Aorta (tissue), 5 donors: ENCODE results near the gene AIRE. TPM values are rescaled to one million over a fixed set of nuclear protein-coding genes. Genes with fewer than 3 reads are reported as not detected.

Experiments
- ATAC-seq: fragments of 200-7000 bp; cut with Tn5 transposase; one replicate; pipeline ENCODE4 v1.9.1; 2022; ENCODE audit warnings: moderate library complexity; ENCODE audit not compliant: low FRiP score
- DNase-seq, 2 donors: peaks; one replicate each; pipeline ENCODE4 v3.0.0-alpha.2; 2020
- H3K27ac ChIP-seq, 2 donors: one replicate each; pipeline ENCODE4 v1.5.1; 2013; ENCODE audit warnings: low read length in 2 of 2, mild to moderate bottlenecking in 2 of 2, moderate library complexity in 2 of 2, control low read depth in 1 of 2, inconsistent platforms in 1 of 2, low read depth in 1 of 2
- H3K27me3 ChIP-seq, 2 donors: one replicate each; pipeline ENCODE4 v1.6.1; 2013; ENCODE audit warnings: control low read depth in 1 of 2, low read length in 1 of 2, mild to moderate bottlenecking in 1 of 2, moderate library complexity in 1 of 2; ENCODE audit not compliant: insufficient read depth in 2 of 2, control insufficient read depth in 1 of 2
- H3K36me3 ChIP-seq, 2 donors: one replicate each; pipeline ENCODE4 v1.6.1; 2013; ENCODE audit warnings: control low read depth in 1 of 2, low read length in 1 of 2, mild to moderate bottlenecking in 1 of 2; ENCODE audit not compliant: insufficient read depth in 2 of 2, control insufficient read depth in 1 of 2
- H3K4me1 ChIP-seq, 2 donors: one replicate each; pipeline ENCODE4 v1.6.1; 2013; ENCODE audit warnings: low read length in 2 of 2, control low read depth in 1 of 2, mild to moderate bottlenecking in 1 of 2, moderate library complexity in 1 of 2; ENCODE audit not compliant: insufficient read depth in 2 of 2, control insufficient read depth in 1 of 2
- H3K4me3 ChIP-seq, 2 donors: one replicate each; pipeline ENCODE4 v1.5.1; 2013; ENCODE audit warnings: low read length in 2 of 2, control low read depth in 1 of 2, mild to moderate bottlenecking in 1 of 2
- H3K9me3 ChIP-seq: one replicate; pipeline ENCODE4 v1.6.1; 2013; ENCODE audit warnings: mild to moderate bottlenecking, low read length; ENCODE audit not compliant: control insufficient read depth
- WGBS, 2 donors: extraction: QIAGEN DNeasy Blood & Tissue Kit; methylation state at CpG; one replicate each; pipeline ENCODE4 v1.1.7; 2013; 5-methylcytosine and 5-hydroxymethylcytosine counted together
- intact Hi-C, 2 donors: fragments of 100-400 bp; cut with DNase I; formaldehyde crosslinking; loops; one replicate each; pipeline versions ENCODE4 v1.14.2 to v1.15.0; 2022
- polyA plus RNA-seq, 2 donors: library from polyadenylated mRNA; stranded (reverse); fragments of 200-250 nt; gene quantifications; one replicate each; pipeline ENCODE4 v1.2.3, GENCODE V29; 2013
- total RNA-seq, 2 donors: library from RNA; stranded (reverse); fragmentation: NEBNext Ultra II Directional; extraction: Animal tissue kit (Norgen Biotek cat#: 25700); gene quantifications; one replicate each; pipeline ENCODE4 v1.2.1, GENCODE V29; 2021
- donor health status: healthy with polysubstance abuse.
- donor health status: Bipolar disorder and iron deficiency.
- donor health status: DM: no; HTN: no; CAD: no.
- donor health status: DM: no; HTN: no; CAD: no.
- donor health status: DM: yes; HTN: yes; CAD: no.

Gene AIRE
- total and polyA plus RNA-seq, 4 donors: 0.19 TPM; not detected in 3

DNA sequence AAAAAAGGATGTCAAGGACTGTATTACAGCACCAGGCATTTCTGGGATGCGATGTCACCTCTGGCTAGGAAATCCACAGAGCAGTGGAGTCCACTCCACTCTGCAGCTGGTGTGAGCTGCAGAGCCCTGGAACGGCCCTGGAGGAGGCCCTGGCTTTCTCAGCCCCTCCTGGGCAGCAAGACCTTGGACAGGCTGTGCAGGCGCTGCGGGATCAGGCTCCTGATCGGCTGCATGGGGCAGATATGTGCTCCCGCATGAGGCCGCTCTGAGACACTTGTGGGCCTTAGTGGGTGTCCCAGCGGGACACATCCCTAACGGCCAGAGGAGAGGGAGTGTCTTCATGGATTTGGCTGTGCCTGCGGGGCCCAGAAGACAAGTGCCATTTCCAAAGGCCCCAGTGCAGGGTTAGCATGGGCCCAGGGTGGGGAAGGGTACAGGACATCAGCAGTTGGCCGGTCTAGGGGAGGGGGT is 30.1 kb upstream of the AIRE start:
- Histone ChIP-seq H3K27me3 (no peaks in the 10 kb centered on the region), H3K4me3 (no peak overlapping the region), H3K9me3 (peaks cover 2% of the 10 kb centered on the region), H3K27ac (no peak overlapping the region), H3K36me3 (no peaks in the 10 kb centered on the region), H3K4me1 (no peaks in the 10 kb centered on the region)
- DNase-seq (peak in 1 of 2 donors; percentile 55), ATAC-seq (no peak)
- intact Hi-C loops: no loop called here
- WGBS, 2 donors: 78 to 81% methylated on average over 11 of the region's 11 CpGs

DNA sequence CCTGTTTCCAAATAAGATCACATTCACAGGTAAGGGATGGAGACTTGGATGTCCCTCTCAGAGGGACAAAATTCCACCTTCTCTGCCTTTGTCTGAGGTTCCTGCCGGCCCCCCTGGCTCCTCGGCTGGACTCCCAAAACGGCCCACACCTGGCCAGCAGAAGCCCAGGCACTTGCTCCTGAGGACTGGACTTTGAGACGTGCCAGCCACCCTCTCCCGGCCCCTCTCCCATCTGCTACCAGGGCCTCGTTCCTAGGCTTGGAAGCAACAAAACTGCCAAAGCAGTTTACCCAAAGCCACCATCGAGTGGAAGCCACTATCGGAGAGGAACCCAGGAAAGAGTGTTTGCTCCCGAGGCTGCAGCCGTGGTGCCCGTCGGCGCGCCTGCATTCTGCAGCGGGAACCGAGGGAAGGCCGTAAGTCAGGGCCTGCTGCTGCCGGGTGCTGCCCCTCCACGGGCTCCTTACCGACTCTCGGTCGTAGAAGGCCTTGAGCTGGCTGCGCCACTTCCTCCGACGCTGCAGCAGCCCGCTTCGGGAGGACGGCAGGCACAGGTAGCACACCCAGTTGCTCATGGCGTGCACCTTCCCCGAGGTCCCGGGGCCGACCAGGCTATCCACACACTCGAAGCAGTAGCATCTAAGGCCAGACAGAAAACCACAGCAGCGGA is 27.5 kb upstream of the AIRE start:
- DNase-seq: peak in 1 of 2 donors; percentile 73
- WGBS, 2 donors: 83 to 89% methylated on average over 34 of the region's 34 CpGs
- intact Hi-C loops: no loop called here

DNA sequence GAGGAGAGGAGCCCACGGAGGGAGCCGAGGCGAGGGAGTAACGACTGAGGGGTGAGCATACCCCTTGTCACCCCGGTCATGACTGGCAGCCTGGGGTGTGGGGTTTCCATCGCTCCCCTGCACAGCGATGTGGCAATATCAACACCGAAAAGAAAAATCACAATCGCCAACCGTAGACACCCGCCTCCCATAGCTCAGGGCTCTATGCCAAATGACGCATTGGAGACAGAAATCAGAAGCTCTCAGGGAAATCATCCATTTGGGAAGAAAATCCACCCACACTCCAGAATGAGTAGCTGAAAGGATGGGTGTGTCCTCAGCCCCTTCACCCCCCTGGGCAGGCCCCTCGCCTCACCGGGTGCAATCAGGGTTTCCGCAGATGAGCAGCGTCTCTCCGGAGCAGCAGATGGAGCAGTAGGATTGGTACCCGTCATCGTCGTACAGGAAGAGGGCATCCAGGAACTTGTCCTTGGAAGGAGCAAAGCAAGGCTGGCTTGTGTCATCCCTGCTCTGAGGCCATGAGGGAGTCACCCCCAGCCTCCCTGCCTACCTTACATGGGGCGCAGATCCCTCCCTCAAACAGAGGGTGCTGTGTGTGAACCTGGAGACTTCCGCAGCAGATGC is 26.5 kb upstream of the AIRE start:
- Histone ChIP-seq H3K27ac (no peak overlapping the region), H3K4me3 (no peak overlapping the region), H3K4me1 (no peaks in the 10 kb centered on the region), H3K27me3 (no peaks in the 10 kb centered on the region), H3K9me3 (peaks cover 2% of the 10 kb centered on the region), H3K36me3 (no peaks in the 10 kb centered on the region)
- WGBS, 2 donors: 84 to 85% methylated on average over 22 of the region's 22 CpGs
- intact Hi-C loops: no loop called here
- peak in 1 of 2 donors; percentile 59 for DNase-seq
- ATAC-seq: no peak

More for the DNA sequence above, 27.5 kb upstream of the AIRE start:
- ATAC-seq: no peak
- Histone ChIP-seq H3K9me3 (peaks cover 2% of the 10 kb centered on the region), H3K4me1 (no peaks in the 10 kb centered on the region), H3K27ac (no peak overlapping the region), H3K27me3 (no peaks in the 10 kb centered on the region), H3K4me3 (no peak overlapping the region), H3K36me3 (no peaks in the 10 kb centered on the region)

DNA sequence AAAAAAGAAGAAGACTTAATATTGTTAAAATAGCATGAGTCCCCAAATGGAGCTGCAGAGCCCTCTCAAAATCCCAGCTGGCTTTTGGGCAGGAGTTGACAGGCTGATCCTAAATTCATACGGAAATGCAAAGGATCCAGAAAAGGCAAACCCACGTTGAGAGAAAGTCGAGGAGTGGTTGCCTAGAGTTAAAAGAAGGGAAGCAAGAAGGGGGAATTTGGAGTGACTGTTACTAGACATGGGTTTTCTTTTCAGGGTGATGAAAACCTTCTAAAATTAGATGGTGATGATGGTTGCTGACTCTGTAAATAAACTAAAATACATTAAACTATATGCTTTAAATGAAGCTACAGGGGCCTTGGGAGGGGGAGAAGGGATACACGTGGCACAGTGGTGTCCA is 25.6 kb upstream of the AIRE start:
- Histone ChIP-seq H3K4me3 (no peak overlapping the region), H3K27me3 (no peaks in the 10 kb centered on the region), H3K9me3 (peaks cover 2% of the 10 kb centered on the region), H3K4me1 (no peaks in the 10 kb centered on the region), H3K27ac (no peak overlapping the region), H3K36me3 (no peaks in the 10 kb centered on the region)
- 34 to 49% methylated on average over 4 of the region's 4 CpGs for WGBS, 2 donors
- DNase-seq (no peak), ATAC-seq (no peak)
- intact Hi-C loops: no loop called here

DNA sequence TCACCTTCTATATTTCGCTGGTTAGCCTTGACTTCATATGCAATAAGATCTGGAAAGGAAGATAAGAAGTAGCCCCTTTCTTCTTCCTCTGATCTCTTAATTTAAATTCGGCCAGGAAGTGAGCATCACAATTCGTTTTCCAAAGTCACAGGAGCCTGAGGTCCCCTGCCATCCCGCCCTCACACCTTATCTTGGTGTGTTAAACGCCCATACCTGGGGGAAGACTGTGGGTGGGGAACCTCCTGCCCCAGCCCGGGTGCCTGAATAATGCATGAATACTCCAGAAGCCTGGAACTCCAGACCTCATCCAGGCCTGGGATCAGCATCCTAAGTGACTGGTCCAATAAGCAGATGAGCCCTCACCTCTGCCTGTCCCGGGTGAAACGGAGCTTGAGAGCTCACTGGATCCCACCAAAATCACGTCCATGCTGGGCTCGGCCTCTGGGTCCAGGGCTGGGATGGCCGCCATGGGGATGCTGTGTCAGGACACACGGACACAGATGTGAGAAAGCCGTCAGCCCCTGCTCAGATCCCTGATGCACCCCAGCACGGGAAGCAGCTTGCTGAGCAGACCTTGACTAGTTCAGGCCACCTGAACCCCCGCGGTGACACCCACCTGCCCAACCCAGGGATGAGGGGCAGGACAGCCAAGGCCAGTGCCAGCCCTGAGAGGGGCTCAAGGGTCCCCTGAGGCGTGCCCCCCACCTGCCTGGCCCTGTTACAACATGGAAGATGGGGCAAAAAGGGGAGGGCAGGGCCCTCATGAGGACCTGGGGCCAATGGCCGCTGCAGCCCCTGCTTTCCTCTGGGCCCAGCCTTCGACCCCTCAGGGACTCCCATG is 24.7 kb upstream of the AIRE start:
- no peak for ATAC-seq
- Histone ChIP-seq H3K4me1 (no peaks in the 10 kb centered on the region), H3K36me3 (no peaks in the 10 kb centered on the region), H3K9me3 (peaks cover 2% of the 10 kb centered on the region), H3K4me3 (no peak overlapping the region), H3K27ac (no peak overlapping the region), H3K27me3 (no peaks in the 10 kb centered on the region)
- intact Hi-C loops: no loop called here
- DNase-seq: peak; percentile 42 to 57
- WGBS, 2 donors: 83 to 86% methylated on average over 19 of the region's 19 CpGs

DNA sequence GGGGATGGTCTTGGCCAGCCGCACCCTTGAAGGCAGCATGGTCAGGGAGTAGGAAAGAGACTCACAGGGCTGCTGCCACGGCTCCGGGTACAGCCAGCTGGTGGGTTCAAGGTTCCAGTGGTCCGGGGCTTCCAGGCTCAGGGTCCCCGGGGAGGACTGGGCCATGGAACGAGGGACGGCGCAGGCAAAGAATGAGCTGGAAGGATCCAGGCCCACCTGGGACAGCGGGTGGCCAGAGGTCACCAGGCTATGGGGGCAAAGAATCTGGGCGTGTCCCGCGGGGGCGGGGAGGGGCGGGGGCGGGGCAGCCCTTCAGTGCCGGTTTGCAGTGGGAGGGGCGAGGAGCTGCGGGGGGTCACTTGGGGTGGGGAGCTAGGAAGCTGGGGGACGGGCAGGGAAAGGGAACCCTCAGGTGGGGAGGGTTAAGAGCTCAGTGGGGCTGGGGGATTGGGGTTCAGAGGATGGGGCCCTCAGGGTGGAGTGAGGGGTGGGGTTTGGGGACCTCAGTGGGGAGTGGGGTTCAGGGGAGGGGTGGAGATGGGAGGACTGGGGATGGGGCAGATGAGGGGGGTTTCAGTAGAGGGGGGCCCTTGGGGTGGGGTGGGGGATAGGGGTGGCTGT is 23.9 kb upstream of the AIRE start, which contains the start of gene DNMT3L:
TSS of gene DNMT3L (minus strand) at position 223 of the 621 bp plus-strand sequence. CDS start 638 bp downstream, outside the sequence.
- no peaks in the 10 kb centered on the region for H3K4me1 ChIP-seq
- ATAC-seq (no peak), DNase-seq (no peak)
- no peaks in the 10 kb centered on the region for H3K36me3 ChIP-seq
- 68 to 69% methylated on average over 18 to 19 of the region's 19 CpGs for WGBS, 2 donors
- H3K27me3 ChIP-seq: no peaks in the 10 kb centered on the region
- intact Hi-C loops: no loop called here
- peaks cover 2% of the 10 kb centered on the region for H3K9me3 ChIP-seq
- H3K27ac ChIP-seq: no peak within 1 kb of the TSS
- H3K4me3 ChIP-seq: no peak within 1 kb of the TSS

DNA sequence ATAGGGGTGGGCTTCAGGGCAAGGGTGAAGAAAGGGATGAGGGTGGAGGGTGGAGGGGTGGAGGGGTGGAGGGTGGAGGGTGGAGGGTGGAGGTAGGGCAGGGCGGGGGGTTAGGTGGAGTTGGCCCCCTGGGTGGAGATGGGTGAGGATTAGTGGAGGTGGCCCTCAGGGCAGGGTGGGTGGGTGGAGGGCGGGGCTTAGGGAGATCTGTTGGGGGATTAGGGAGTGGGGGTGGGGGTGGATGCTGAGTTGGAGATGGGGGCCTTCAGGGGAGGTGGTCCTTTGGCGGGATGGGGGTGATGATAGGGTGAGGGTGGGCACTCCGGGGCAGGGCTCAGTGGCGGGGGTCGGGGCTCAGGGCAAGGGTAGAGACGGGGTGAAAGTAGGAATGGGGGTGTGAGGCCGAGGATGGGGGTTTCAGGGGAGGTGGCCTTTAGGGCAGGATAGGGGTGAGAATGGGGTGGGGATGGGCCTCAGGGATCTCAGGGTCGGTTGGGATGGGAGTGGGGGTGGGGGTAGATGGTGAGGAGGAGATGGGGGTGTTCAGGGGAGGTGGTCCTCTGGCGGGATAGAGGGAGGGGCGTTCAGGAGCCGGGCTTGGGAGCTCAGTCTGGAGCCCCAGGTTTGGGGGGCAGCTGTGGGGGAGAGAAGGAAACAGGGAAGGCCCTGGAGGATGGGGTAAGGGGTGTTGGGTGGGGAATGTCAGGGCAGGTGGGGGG is 23.2 kb upstream of the AIRE start:
- 78 to 84% methylated on average over 11 to 12 of the region's 12 CpGs for WGBS, 2 donors
- peak in 1 of 2 donors; percentile 51 for DNase-seq
- intact Hi-C loops: no loop called here
- no peak for ATAC-seq
- H3K4me1 ChIP-seq: no peaks in the 10 kb centered on the region
- no peaks in the 10 kb centered on the region for H3K27me3 ChIP-seq
- H3K36me3 ChIP-seq: no peaks in the 10 kb centered on the region
- no peak overlapping the region for H3K4me3 ChIP-seq
- H3K27ac ChIP-seq: no peak overlapping the region
- H3K9me3 ChIP-seq: peaks cover 2% of the 10 kb centered on the region

DNA sequence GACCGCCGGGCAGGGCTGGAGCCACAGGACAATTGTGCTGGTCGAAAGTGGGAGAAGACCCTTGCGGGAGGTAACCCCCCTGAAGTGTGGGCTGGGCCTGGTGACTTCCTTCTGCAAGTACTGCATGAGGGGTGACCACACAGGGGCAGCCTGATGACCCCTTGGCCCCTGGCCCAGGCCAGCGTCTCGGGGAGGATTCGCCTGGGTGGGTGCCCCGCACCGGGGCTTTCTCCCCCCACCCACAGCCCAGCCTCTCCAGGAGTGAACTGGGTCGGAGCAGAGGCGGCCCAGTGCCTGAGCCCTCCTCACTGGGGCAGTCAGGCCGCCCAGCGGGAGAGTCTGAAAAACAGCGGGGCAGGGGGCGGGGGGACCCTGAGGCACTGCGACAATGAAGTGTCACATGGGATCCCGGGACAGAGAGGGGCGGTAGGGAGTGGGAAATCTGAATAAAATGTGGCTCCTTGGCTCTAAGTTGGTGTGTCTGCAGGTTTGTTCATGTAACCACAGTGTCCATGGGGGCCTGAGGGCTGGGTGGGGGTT is 22.4 kb upstream of the AIRE start:
- DNase-seq (no peak), ATAC-seq (no peak)
- no peak overlapping the region for H3K4me3 ChIP-seq
- H3K27ac ChIP-seq: no peak overlapping the region
- peaks cover 2% of the 10 kb centered on the region for H3K9me3 ChIP-seq
- no peaks in the 10 kb centered on the region for H3K4me1 ChIP-seq
- 42 to 47% methylated on average over 17 to 18 of the region's 18 CpGs for WGBS, 2 donors
- intact Hi-C loops: no loop called here
- H3K36me3 ChIP-seq: no peaks in the 10 kb centered on the region
- no peaks in the 10 kb centered on the region for H3K27me3 ChIP-seq
